A673 (cell line): ENCODE results near the gene AIMP2. TPM values are rescaled to one million over a fixed set of nuclear protein-coding genes. Genes with fewer than 3 reads are reported as not detected.

Experiments used
- BruUV-seq: library from RNA; stranded (reverse); fragments of 400-500 nt; replicated peaks from 2 replicates; lab custom pipeline; 2021; lab: Mats Ljungman, UMichigan
- CTCF ChIA-PET: fragments of 300-600 bp; sonication (Branson Sonifier 250); formaldehyde crosslinking; loops from one replicate; lab custom pipeline; 2022; ENCODE audit warnings: antibody characterized with exemption; lab: Charles Lee
- POLR2A ChIA-PET: fragments of 300-600 bp; sonication (Branson Sonifier 250); formaldehyde crosslinking; loops from one replicate; lab custom pipeline; 2022; ENCODE audit warnings: antibody characterized with exemption; ENCODE audit not compliant: low non-redundant PET; lab: Charles Lee
- DNase-seq: peaks from one replicate; pipeline ENCODE4 v3.0.0-alpha.2; 2015; ENCODE audit warnings: low spot score
- H3K27ac ChIP-seq: fragments of 200-600 bp; sonication (generic); 2 replicates; pipeline ENCODE4 v1.5.1; 2016; ENCODE audit warnings: mixed run types, low read depth, mild to moderate bottlenecking, mixed read lengths, antibody characterized with exemption, low read length; ENCODE audit not compliant: poor library complexity, severe bottlenecking
- H3K27me3 ChIP-seq: fragments of 200-600 bp; sonication (generic); replicated peaks from 2 replicates; pipeline ENCODE4 v1.6.1; 2017; ENCODE audit warnings: mixed run types, low read depth, mild to moderate bottlenecking, mixed read lengths, antibody characterized with exemption, low read length; ENCODE audit not compliant: insufficient read depth, poor library complexity
- H3K36me3 ChIP-seq: fragments of 200-600 bp; sonication (generic); 2 replicates; pipeline ENCODE4 v1.6.1; 2016; ENCODE audit warnings: mixed run types, mild to moderate bottlenecking, mixed read lengths, antibody characterized with exemption, low read length; ENCODE audit not compliant: insufficient read depth, poor library complexity, severe bottlenecking
- H3K4me1 ChIP-seq: fragments of 200-600 bp; sonication (generic); 2 replicates; pipeline ENCODE4 v1.6.1; 2017; ENCODE audit warnings: mixed run types, mild to moderate bottlenecking, mixed read lengths, antibody characterized with exemption, low read length; ENCODE audit not compliant: insufficient read depth, poor library complexity, severe bottlenecking
- H3K4me3 ChIP-seq: fragments of 200-600 bp; sonication (generic); 2 replicates; pipeline ENCODE4 v1.5.1; 2016; ENCODE audit warnings: low read depth, mixed run types, mild to moderate bottlenecking, mixed read lengths, low read length; ENCODE audit not compliant: poor library complexity, severe bottlenecking
- H3K9me3 ChIP-seq: fragments of 200-600 bp; sonication (generic); 2 replicates; pipeline ENCODE4 v1.6.1; 2016; ENCODE audit warnings: mixed run types, low read depth, mild to moderate bottlenecking, mixed read lengths, antibody characterized with exemption, low read length; ENCODE audit not compliant: poor library complexity, severe bottlenecking
- EZH2 ChIP-seq: fragments of 200-600 bp; sonication (generic); IDR thresholded peaks from 2 replicates; pipeline ENCODE4 v1.6.1; 2017; ENCODE audit warnings: borderline replicate concordance, low read depth, mild to moderate bottlenecking, mixed read lengths, antibody characterized with exemption, low read length; ENCODE audit not compliant: poor library complexity, severe bottlenecking
- intact Hi-C: fragments of 100-400 bp; cut with micrococcal nuclease; formaldehyde crosslinking; loops from one replicate; pipeline ENCODE4 v1.10.0; 2022; ENCODE audit not compliant: unreplicated experiment
- total RNA-seq: library from RNA; stranded (reverse); gene quantifications from 2 replicates; pipeline ENCODE4 v1.2.3, GENCODE V29; 2021
- TF ChIP-seq, protein P1 (sequence below): fragments of 300-800, 200-600 bp; sonication (generic); conservative IDR thresholded peaks from 2 replicates; pipeline ENCODE4 v1.5.1; 2017; ENCODE audit warnings: low read depth, mild to moderate bottlenecking, antibody characterized with exemption, low read length, moderate library complexity, mixed read lengths

AIMP2 gene
- total RNA-seq, 1 experiment from 2014 or later = 90.1 TPM

DNA sequence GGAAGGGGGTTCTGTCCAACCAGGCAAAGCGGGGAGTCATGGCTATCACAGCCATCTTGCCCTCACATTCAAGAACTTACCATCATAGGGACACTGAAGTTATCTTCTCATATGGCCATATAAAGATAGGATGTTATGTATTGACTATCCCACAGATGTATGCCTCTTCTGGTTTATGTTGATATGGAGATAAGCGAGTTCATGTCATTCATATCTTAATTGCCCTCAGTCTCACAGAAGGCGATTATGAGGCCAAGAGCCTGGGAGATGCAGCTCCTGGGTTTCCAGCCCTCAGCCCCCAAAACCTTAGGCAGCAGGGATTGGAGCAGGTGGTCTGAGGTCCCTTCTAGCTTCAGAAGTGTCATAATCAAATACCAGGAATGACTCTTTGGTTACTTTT is 13.6 kb downstream of the AIMP2 start:
- no TSS peak for BruUV-seq
- CTCF ChIA-PET = no interaction called here
- H3K27me3 ChIP-seq = no peaks in the 10 kb centered on the region
- TF ChIP-seq EZH2 = no peak
- TF ChIP-seq, protein P1, sequence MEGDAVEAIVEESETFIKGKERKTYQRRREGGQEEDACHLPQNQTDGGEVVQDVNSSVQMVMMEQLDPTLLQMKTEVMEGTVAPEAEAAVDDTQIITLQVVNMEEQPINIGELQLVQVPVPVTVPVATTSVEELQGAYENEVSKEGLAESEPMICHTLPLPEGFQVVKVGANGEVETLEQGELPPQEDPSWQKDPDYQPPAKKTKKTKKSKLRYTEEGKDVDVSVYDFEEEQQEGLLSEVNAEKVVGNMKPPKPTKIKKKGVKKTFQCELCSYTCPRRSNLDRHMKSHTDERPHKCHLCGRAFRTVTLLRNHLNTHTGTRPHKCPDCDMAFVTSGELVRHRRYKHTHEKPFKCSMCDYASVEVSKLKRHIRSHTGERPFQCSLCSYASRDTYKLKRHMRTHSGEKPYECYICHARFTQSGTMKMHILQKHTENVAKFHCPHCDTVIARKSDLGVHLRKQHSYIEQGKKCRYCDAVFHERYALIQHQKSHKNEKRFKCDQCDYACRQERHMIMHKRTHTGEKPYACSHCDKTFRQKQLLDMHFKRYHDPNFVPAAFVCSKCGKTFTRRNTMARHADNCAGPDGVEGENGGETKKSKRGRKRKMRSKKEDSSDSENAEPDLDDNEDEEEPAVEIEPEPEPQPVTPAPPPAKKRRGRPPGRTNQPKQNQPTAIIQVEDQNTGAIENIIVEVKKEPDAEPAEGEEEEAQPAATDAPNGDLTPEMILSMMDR = no peak
- intact Hi-C loops = no loop called here
- POLR2A ChIA-PET = no interaction called here
- H3K36me3 ChIP-seq = peaks cover 98% of the 10 kb centered on the region
- H3K27ac ChIP-seq = no peak overlapping the region
- no peaks in the 10 kb centered on the region for H3K4me1 ChIP-seq
- DNase-seq = no peak
- no peak overlapping the region for H3K4me3 ChIP-seq
- H3K9me3 ChIP-seq = no peaks in the 10 kb centered on the region

DNA sequence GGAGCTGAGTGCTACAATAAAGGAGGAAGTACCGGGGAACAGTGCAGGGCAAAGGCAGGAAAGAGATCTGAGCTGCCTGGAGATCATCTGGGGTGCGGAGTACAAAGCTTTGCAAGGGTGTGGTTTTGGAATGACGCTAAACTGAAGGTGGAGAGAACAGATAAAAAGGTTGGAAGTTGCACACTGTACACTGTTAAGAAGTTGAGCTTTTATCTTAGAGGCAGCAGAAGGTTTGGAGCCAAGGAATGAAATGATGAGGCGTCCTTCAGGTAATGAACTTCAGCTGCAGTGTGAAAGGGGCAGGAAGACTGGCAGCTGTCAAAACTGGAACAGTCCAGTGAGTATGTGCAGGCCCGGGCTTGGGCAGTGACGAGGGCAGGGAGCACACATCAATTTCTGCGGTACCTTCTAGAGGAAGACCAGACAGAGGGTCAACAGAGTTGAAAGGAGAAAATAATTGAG is 14.9 kb downstream of the AIMP2 start:
- H3K4me3 ChIP-seq = no peak overlapping the region
- H3K9me3 ChIP-seq = no peaks in the 10 kb centered on the region
- intact Hi-C loops = no loop called here
- H3K36me3 ChIP-seq = peaks cover 94% of the 10 kb centered on the region
- TF ChIP-seq EZH2 = no peak
- TF ChIP-seq, protein P1 = no peak
- H3K27ac ChIP-seq = no peak overlapping the region
- POLR2A ChIA-PET = no interaction called here
- BruUV-seq = TSS peak; percentile 87
- H3K27me3 ChIP-seq = no peaks in the 10 kb centered on the region
- DNase-seq = no peak
- H3K4me1 ChIP-seq = no peaks in the 10 kb centered on the region
- CTCF ChIA-PET = interaction anchor here (0.6 kb wide), 2 partner anchors 8 to 270 kb away, joined by 7 to 9 read pairs; no protein-coding TSS in a partner anchor

DNA sequence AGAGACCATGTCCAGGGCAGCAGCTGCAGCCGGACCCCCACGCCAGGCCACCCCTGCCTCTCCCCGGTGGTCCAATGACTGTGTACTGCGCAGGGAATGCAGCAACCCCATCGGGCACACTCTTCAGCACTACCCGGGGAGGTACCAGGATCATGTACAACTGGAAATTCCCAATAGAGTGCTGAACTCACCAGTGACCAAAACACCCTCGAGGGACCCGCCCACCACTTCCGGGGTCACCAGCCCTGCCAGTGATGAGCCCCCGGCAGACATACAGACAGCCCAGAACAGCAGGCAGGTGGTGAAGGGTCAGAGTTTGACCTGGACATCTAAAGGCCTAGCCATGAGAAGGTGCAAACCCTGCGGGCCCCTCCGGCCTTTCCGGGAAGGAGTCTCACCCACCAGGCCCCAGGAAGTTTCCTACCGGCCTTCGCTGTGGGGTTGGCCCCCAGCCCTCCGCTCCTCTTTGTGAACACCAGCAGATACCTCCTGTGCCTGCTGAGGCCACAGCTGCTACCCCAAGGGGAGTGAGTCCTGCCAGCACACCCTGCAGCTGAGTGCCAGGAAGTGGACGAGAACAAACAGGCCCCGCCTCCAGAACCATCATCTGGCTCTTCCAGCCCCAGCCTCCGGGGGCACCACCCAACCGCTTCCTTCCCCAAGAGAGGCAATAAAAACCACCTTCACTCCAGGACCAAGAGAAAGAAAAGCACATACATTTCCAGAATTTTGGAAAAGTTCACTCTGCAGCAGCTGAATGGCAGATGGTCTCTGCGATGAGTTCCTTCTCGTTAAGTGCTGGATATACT is 17.1 kb downstream of the AIMP2 start:
- no peak overlapping the region for H3K27ac ChIP-seq
- no peak overlapping the region for H3K4me3 ChIP-seq
- intact Hi-C loops = no loop called here
- H3K36me3 ChIP-seq = peaks cover 73% of the 10 kb centered on the region
- CTCF ChIA-PET = no interaction called here
- POLR2A ChIA-PET = no interaction called here
- H3K4me1 ChIP-seq = no peaks in the 10 kb centered on the region
- DNase-seq = peak; percentile 60
- BruUV-seq = no TSS peak
- no peaks in the 10 kb centered on the region for H3K27me3 ChIP-seq
- H3K9me3 ChIP-seq = no peaks in the 10 kb centered on the region
- TF ChIP-seq EZH2 = no peak
- TF ChIP-seq, protein P1 = peak; percentile 48
